Small intestine (tissue), 7 donors: ENCODE data around the gene MINDY4. TPM values are rescaled to one million over a fixed set of nuclear protein-coding genes. Genes with fewer than 3 reads are reported as not detected.
"Not testable (repeated sequence)": the region's sequence is repeated elsewhere in the genome, so short reads cannot be mapped to it uniquely, and the experiment has no call there.

Experiments used
- DNase-seq, 2 donors: peaks; one replicate each; pipeline versions ENCODE4 v3.0.0 to v3.0.0-alpha.2; 2013
- FAIRE-seq: peaks from 2 replicates; lab custom pipeline; 2012; peaks lifted over from hg19 to GRCh38; lab: Jason Lieb, UNC
- H3K27ac ChIP-seq, 3 donors: one replicate each; pipeline ENCODE4 v1.5.1; 2013; ENCODE audit warnings: low read length in 2 of 3, mild to moderate bottlenecking in 2 of 3, control low read depth in 1 of 3, inconsistent platforms in 1 of 3, low read depth in 1 of 3, moderate library complexity in 1 of 3
- H3K27me3 ChIP-seq, 3 donors: one replicate each; pipeline ENCODE4 v1.6.1; 2013; ENCODE audit warnings: low read length in 3 of 3, inconsistent platforms in 1 of 3; ENCODE audit not compliant: control insufficient read depth in 3 of 3, insufficient read depth in 3 of 3
- H3K36me3 ChIP-seq, 3 donors: one replicate each; pipeline ENCODE4 v1.6.1; 2013; ENCODE audit warnings: low read length in 3 of 3, inconsistent platforms in 1 of 3, low read depth in 1 of 3, mild to moderate bottlenecking in 1 of 3, moderate library complexity in 1 of 3; ENCODE audit not compliant: control insufficient read depth in 3 of 3, insufficient read depth in 2 of 3
- H3K4me1 ChIP-seq, 3 donors: one replicate each; pipeline ENCODE4 v1.6.1; 2013; ENCODE audit warnings: low read length in 2 of 3, inconsistent platforms in 1 of 3, low read depth in 1 of 3, mild to moderate bottlenecking in 1 of 3, moderate library complexity in 1 of 3; ENCODE audit not compliant: control insufficient read depth in 3 of 3, insufficient read depth in 2 of 3
- H3K4me3 ChIP-seq, 3 donors: one replicate each; pipeline ENCODE4 v1.5.1; 2013; ENCODE audit warnings: low read length in 3 of 3, control low read depth in 1 of 3, inconsistent platforms in 1 of 3, low read depth in 1 of 3, mild to moderate bottlenecking in 1 of 3, moderate library complexity in 1 of 3
- H3K9me3 ChIP-seq, 2 donors: one replicate each; pipeline ENCODE4 v1.6.1; 2013; ENCODE audit warnings: low read depth in 1 of 2, low read length in 1 of 2; ENCODE audit not compliant: control insufficient read depth in 2 of 2, insufficient read depth in 1 of 2
- WGBS, 3 donors: extraction: QIAGEN DNeasy Blood & Tissue Kit; methylation state at CpG; one replicate each; pipeline ENCODE4 v1.1.7; 2013; 5-methylcytosine and 5-hydroxymethylcytosine counted together
- polyA plus RNA-seq, 4 donors: library from polyadenylated mRNA; stranded (reverse) in 3 of 4; unstranded in 1 of 4; fragments of 200-250 nt in 3 of 4; fragments of 120-200 nt in 1 of 4; gene quantifications; one replicate each; pipeline versions ENCODE4 v1.2.1 to v1.2.3, GENCODE V29; 2013
- donor health status: healthy with polysubstance abuse.
- donor health status: control.
- donor health status: control.
- donor health status: Bipolar disorder and iron deficiency.
- donor health status: healthy.

MINDY4 gene
- polyA plus RNA-seq, 4 donors, result 0.22 to 6.5 (median 1.9) TPM

- Histone ChIP-seq H3K9me3 (no peaks in the 10 kb centered on the region), H3K4me1 (peaks cover 0 to 5% (median 0%) of the 10 kb centered on the region in 3 donors)
- 85 to 97% (median 88%) methylated on average over 6 of the region's 6 CpGs for WGBS, 3 donors
These were observed 34.7 kb downstream of the MINDY4 start for GRCh38 chr7:30805931-30806330.

GRCh38 chr7:30807477-30807876 lies 36.3 kb downstream of the MINDY4 start:
- H3K4me3 ChIP-seq, H3K27ac ChIP-seq, H3K27me3 ChIP-seq, FAIRE-seq, H3K4me1 ChIP-seq, DNase-seq, H3K9me3 ChIP-seq: not testable (repeated sequence)
- peaks cover 0 to 18% (median 0%) of the 10 kb centered on the region in 3 donors for H3K36me3 ChIP-seq
- 85 to 95% (median 94%) methylated on average over 8 of the region's 8 CpGs for WGBS, 3 donors

More at GRCh38 chr7:30805931-30806330, 34.7 kb downstream of the MINDY4 start:
- H3K36me3 ChIP-seq, result peaks cover 0 to 23% (median 0%) of the 10 kb centered on the region in 3 donors
- no peak for FAIRE-seq
- no peak overlapping the region for H3K4me3 ChIP-seq
- DNase-seq, result no peak
- H3K27me3 ChIP-seq, result no peaks in the 10 kb centered on the region
- no peak overlapping the region for H3K27ac ChIP-seq

DNA sequence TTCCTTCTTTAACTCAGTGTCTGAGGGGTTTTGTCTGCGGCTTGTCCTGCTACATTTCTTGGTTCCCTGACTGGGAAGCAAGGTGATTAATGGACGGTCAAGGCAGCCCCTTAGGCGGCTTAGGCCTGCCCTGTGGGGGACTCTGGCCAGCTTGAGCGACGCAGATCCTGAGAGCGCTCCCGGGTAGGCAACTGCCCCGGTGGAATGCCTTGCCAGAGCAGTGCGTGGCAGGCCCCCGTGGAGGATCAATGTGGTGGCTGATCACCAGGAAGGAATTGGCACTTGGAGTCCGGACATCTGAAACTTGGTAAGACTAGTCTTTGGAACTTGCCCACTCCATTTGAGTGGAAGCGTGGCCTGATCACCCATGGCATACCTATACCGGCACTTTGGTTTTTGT lies 36.7 kb downstream of the MINDY4 start:
- not testable (repeated sequence) for H3K27ac ChIP-seq, FAIRE-seq

GRCh38 chr7:30810986-30811385 lies 39.8 kb downstream of the MINDY4 start:
- no peaks in the 10 kb centered on the region for H3K9me3 ChIP-seq
- DNase-seq (no peak), FAIRE-seq (no peak)
- no peak overlapping the region for H3K27ac ChIP-seq
- H3K4me1 ChIP-seq, result no peaks in the 10 kb centered on the region
- H3K4me3 ChIP-seq, result no peak overlapping the region
- H3K36me3 ChIP-seq, result peaks cover 0 to 22% (median 0%) of the 10 kb centered on the region in 3 donors
- 87 to 91% (median 91%) methylated on average over 5 of the region's 5 CpGs for WGBS, 3 donors
- no peaks in the 10 kb centered on the region for H3K27me3 ChIP-seq

More for the DNA sequence above, 36.7 kb downstream of the MINDY4 start:
- not testable (repeated sequence) for H3K4me1 ChIP-seq, H3K4me3 ChIP-seq, H3K27me3 ChIP-seq, DNase-seq, H3K9me3 ChIP-seq
- 93 to 97% (median 95%) methylated on average over 13 of the region's 13 CpGs for WGBS, 3 donors
- peaks cover 0 to 22% (median 0%) of the 10 kb centered on the region in 3 donors for H3K36me3 ChIP-seq

- Histone ChIP-seq H3K27me3 (no peaks in the 10 kb centered on the region), H3K36me3 (peaks cover 0 to 19% (median 0%) of the 10 kb centered on the region in 3 donors), H3K4me1 (no peaks in the 10 kb centered on the region), H3K27ac (no peak overlapping the region), H3K9me3 (no peaks in the 10 kb centered on the region), H3K4me3 (no peak overlapping the region)
- no peak for FAIRE-seq
- 94 to 98% (median 96%) methylated on average over 6 of the region's 6 CpGs for WGBS, 3 donors
- DNase-seq, result no peak
These were observed 41.5 kb downstream of the MINDY4 start for GRCh38 chr7:30812676-30813075.

GRCh38 chr7:30813466-30813865 lies 42.2 kb downstream of the MINDY4 start:
- DNase-seq, result no peak
- no peak overlapping the region for H3K27ac ChIP-seq
- H3K27me3 ChIP-seq, result no peaks in the 10 kb centered on the region
- no peaks in the 10 kb centered on the region for H3K4me1 ChIP-seq
- H3K4me3 ChIP-seq, result no peak overlapping the region
- no peaks in the 10 kb centered on the region for H3K9me3 ChIP-seq
- no peak for FAIRE-seq
- WGBS, 3 donors, result 85 to 90% (median 89%) methylated on average over 4 of the region's 4 CpGs
- H3K36me3 ChIP-seq, result peaks cover 0 to 16% (median 0%) of the 10 kb centered on the region in 3 donors

DNA sequence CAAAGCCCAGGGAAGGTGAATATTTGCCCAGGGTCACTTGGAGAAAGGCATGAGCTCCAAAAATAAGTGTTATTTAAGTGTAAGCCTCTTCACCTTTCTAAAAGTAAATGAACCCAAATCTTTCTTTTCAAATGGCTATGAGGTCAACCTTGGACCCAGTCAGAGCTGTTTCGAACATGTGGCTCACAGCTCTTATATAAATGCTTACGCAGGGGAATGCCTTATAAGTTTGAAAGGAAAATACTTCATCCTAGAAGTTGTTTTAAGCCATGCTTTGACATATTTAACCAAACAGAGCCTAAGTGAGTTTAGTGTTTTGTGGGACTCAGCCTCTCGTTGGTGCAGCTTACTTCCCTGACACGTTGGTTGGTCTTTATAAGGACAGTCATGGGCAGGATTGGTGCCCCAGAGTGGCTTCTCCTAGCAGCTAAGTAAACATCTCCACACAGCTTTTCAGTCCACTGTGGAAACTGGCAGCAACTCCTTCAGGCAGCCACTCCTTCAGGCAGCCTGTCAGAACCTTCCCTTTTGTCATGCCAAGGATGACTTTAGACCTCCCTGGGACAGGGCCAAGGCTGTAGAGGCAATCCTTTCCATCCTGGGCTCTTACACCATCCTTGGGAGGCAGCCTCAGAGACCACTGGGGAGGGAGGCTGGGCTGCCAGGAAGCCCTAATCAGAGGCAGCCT lies 43.6 kb downstream of the MINDY4 start:
- DNase-seq, result no peak
- no peak for FAIRE-seq
- 74 to 78% (median 76%) methylated on average over 4 of the region's 4 CpGs for WGBS, 3 donors
- Histone ChIP-seq H3K4me1 (no peaks in the 10 kb centered on the region), H3K36me3 (peaks cover 0 to 16% (median 0%) of the 10 kb centered on the region in 3 donors), H3K27me3 (no peaks in the 10 kb centered on the region), H3K27ac (peak overlapping the region in 1 of 3 donors; percentile 36), H3K4me3 (no peak overlapping the region), H3K9me3 (no peaks in the 10 kb centered on the region)

GRCh38 chr7:30815388-30815854 lies 44.2 kb downstream of the MINDY4 start:
- 72 to 83% (median 73%) methylated on average over 3 of the region's 3 CpGs for WGBS, 3 donors
- FAIRE-seq (no peak), DNase-seq (no peak)
- H3K9me3 ChIP-seq, result no peaks in the 10 kb centered on the region
- no peaks in the 10 kb centered on the region for H3K27me3 ChIP-seq
- H3K4me1 ChIP-seq, result no peaks in the 10 kb centered on the region
- no peak overlapping the region for H3K4me3 ChIP-seq
- peak overlapping the region in 1 of 3 donors; percentile 36 for H3K27ac ChIP-seq
- H3K36me3 ChIP-seq, result peaks cover 0 to 16% (median 0%) of the 10 kb centered on the region in 3 donors
